Lower leg skin (tissue), 3 donors: ENCODE data around the gene CTSL.

Experiments
- CTCF ChIP-seq, 3 donors: fragments of 450-650 bp; IDR thresholded peaks; one replicate each; pipeline ENCODE4 v1.5.1; 2016; ENCODE audit warnings: antibody characterized with exemption in 3 of 3, mild to moderate bottlenecking in 3 of 3, moderate library complexity in 2 of 3
- POLR2A ChIP-seq, 2 donors: fragments of 450-650 bp; IDR thresholded peaks; one replicate each; pipeline ENCODE4 v1.6.1; 2016 to 2017; ENCODE audit warnings: antibody characterized with exemption in 2 of 2, mild to moderate bottlenecking in 1 of 2, moderate library complexity in 1 of 2

GRCh38 chr9:87696641-87697040, 29.3 kb upstream of the CTSL start:
- TF ChIP-seq CTCF (IDR thresholded peaks at IDR 0.05) (no peak), POLR2A (IDR thresholded peaks at IDR 0.05) (no peak)
